ENCODE results near the gene GRID1.

Gene GRID1

DNA sequence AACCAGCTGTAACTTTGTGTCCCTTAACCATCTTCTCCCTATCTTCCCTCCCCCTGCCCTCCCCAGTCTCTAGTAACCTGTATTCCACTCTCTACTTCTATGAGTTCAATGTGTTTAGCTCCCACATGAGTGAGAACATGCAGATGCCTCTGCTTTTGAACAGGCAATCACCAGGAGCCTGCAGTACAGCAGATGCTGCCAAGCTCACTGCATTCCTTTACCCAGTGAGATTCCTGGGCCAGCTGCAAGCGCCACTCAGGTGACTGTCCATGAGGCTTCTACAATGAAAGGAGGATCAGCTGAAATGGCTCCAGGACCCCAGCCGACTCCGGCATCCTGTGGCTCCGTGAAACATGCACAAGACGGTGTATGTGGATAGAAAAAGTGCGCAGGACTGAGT, 15.7 kb downstream of the GRID1 start:
- no peaks in the 10 kb centered on the region for H3K9me3 Mint-ChIP-seq
- H3K36me3 Mint-ChIP-seq (ENCODE audit: low read depth), result no peaks in the 10 kb centered on the region
- H3K4me1 Mint-ChIP-seq, result no peaks in the 10 kb centered on the region
- TF ChIP-seq, protein P1, sequence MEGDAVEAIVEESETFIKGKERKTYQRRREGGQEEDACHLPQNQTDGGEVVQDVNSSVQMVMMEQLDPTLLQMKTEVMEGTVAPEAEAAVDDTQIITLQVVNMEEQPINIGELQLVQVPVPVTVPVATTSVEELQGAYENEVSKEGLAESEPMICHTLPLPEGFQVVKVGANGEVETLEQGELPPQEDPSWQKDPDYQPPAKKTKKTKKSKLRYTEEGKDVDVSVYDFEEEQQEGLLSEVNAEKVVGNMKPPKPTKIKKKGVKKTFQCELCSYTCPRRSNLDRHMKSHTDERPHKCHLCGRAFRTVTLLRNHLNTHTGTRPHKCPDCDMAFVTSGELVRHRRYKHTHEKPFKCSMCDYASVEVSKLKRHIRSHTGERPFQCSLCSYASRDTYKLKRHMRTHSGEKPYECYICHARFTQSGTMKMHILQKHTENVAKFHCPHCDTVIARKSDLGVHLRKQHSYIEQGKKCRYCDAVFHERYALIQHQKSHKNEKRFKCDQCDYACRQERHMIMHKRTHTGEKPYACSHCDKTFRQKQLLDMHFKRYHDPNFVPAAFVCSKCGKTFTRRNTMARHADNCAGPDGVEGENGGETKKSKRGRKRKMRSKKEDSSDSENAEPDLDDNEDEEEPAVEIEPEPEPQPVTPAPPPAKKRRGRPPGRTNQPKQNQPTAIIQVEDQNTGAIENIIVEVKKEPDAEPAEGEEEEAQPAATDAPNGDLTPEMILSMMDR (IDR thresholded peaks at IDR 0.05; ENCODE audit: unreplicated experiment in 3 of 3), result no peak
- H3K4me3 Mint-ChIP-seq, result no peak overlapping the region
- peaks cover 47% of the 10 kb centered on the region for H3K27me3 Mint-ChIP-seq (ENCODE audit: low read depth)
- no peak overlapping the region for H3K27ac Mint-ChIP-seq

DNA sequence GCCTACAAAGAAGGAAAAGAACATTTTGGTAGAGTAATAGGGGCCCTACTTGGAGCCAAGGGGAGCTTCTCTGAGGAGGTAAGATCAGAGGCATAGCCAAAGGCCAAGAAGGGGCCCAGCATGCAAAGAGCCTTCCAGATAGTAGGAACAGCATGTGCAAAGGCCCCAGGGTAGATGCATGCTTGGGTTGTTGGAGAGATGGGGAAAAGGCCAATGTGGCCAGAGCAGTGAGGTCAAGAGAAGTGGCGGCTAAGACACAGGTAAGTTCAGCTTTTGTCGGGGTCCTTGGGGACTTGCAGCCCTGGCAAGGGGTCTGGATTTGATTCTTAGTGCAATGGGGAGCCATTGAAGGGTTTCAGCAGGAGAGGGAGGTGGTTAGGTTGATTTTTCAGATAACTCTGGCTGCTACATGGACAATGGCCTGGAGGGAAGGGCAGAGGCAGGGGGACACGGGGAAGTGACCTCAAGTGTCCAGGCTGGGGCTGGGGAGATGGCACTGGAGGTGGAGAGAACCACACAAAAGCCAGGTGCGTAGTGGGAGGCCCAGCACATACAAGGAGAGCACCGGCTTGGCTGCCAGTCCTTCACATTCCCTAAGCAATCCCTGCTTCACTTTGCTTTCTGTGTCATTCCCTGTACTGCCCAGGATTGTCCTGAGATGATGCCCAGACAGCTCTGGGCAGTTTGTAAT, 16.5 kb downstream of the GRID1 start:
- H3K27ac Mint-ChIP-seq, result no peak overlapping the region
- H3K4me1 Mint-ChIP-seq, result no peaks in the 10 kb centered on the region
- no peaks in the 10 kb centered on the region for H3K9me3 Mint-ChIP-seq
- H3K27me3 Mint-ChIP-seq (ENCODE audit: low read depth), result peaks cover 44% of the 10 kb centered on the region
- TF ChIP-seq, protein P1 (IDR thresholded peaks at IDR 0.05; ENCODE audit: unreplicated experiment in 3 of 3), result no peak
- H3K4me3 Mint-ChIP-seq, result no peak overlapping the region
- no peaks in the 10 kb centered on the region for H3K36me3 Mint-ChIP-seq (ENCODE audit: low read depth)

DNA sequence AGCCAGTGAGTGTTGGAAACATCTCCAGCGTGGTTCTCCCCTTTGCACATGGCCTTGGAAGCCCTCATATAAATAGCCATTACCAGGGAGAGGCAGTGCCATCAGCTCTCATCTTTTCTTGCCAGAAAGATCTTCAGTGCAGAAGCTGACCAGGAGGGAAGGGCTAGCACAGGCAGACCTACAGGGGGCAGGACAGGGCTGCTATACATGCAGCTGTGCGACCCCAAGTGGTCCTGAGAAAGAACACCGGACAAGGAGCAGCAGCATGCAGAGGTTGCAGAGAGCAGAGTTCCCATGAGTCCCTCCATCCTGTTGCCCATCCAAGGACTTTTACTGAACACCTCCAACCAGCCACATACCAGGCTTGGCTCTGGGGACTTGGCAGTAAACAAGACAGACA, 17.1 kb downstream of the GRID1 start:
- no peaks in the 10 kb centered on the region for H3K36me3 Mint-ChIP-seq (ENCODE audit: low read depth)
- TF ChIP-seq, protein P1 (IDR thresholded peaks at IDR 0.05; ENCODE audit: unreplicated experiment in 3 of 3), result peak; percentile 28 to 51 (median 33)
- no peaks in the 10 kb centered on the region for H3K4me1 Mint-ChIP-seq
- no peak overlapping the region for H3K4me3 Mint-ChIP-seq
- peaks cover 44% of the 10 kb centered on the region for H3K27me3 Mint-ChIP-seq (ENCODE audit: low read depth)
- H3K27ac Mint-ChIP-seq, result no peak overlapping the region
- no peaks in the 10 kb centered on the region for H3K9me3 Mint-ChIP-seq

DNA sequence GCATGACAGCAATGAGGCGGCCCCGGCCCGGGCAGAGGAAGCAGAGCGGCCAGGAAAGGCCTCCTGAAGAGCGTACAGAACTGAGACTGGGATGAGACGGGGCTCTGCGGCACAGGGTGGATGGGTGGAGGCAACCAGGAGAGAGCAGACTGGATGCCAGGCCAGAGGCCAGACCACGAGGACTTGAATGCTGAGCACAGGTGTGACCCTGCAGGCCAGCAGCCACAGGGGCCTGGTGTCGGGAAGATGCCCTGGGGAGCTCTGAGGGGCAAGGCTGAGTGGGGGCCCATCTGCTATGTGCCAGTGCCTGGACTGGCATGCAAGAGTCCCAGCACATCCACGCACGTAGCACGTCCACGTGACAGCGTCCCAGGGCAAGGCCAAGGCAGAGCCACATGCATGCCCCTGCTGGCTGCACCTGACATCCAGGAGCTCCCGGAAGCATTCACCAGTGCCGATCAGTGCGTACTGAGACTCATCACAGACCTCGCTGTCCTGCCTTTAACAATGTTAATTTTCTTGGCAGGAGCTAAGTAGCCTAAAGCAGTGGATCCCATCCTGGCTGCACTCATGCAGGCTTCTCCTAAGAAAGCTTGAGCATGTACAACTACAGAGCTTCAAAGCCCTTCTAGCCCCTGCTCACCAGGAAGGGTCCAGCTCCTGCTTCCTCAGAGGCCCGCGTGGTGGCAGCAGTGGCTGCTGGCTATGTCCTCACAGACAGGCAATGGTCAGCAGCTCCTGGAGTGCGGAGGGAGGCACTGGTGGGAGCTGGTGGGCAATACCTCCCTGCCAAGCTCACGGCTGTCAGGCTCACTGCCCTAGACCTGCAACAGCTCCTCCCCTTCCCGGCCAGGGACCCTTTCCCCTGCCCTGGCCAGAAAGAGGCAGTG, 18.0 kb downstream of the GRID1 start:
- H3K27me3 Mint-ChIP-seq (ENCODE audit: low read depth), result peaks cover 42% of the 10 kb centered on the region
- no peaks in the 10 kb centered on the region for H3K4me1 Mint-ChIP-seq
- H3K4me3 Mint-ChIP-seq, result no peak overlapping the region
- no peaks in the 10 kb centered on the region for H3K9me3 Mint-ChIP-seq
- no peaks in the 10 kb centered on the region for H3K36me3 Mint-ChIP-seq (ENCODE audit: low read depth)
- TF ChIP-seq, protein P1 (IDR thresholded peaks at IDR 0.05; ENCODE audit: unreplicated experiment in 3 of 3), result peak in 2 of 3 experiments; percentile 17 to 30
- no peak overlapping the region for H3K27ac Mint-ChIP-seq

DNA sequence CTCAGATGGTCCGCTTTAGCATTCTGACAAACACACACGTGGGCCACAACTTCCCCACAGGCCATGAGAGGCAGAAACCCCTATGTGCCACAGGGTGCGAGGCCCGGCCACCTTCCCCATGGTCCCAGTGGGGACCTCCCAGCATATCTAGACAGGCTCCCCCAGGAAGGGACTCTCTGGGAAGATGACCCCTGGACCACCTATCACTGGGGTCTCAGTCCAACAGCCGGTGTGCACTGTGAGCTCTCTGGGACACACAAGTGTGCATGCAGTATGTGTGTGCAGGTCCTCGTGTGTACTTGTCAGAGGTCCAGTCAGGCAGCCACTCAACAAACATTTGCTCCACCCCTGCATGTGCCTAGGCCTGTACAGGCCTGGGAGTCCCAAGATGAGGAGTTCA, 18.7 kb downstream of the GRID1 start:
- Mint-ChIP-seq H3K27me3 (ENCODE audit: low read depth) (peaks cover 38% of the 10 kb centered on the region), H3K4me1 (no peaks in the 10 kb centered on the region), H3K36me3 (ENCODE audit: low read depth) (no peaks in the 10 kb centered on the region)

More for the DNA sequence above, 18.7 kb downstream of the GRID1 start:
- H3K27ac Mint-ChIP-seq, result no peak overlapping the region
- no peak overlapping the region for H3K4me3 Mint-ChIP-seq
- TF ChIP-seq, protein P1 (IDR thresholded peaks at IDR 0.05; ENCODE audit: unreplicated experiment in 3 of 3), result no peak
- H3K9me3 Mint-ChIP-seq, result no peaks in the 10 kb centered on the region

Data from nephron (organoid).